K562 (cell line): ENCODE data around the gene SLC5A5. TPM values are rescaled to one million over a fixed set of nuclear protein-coding genes. Genes with fewer than 3 reads are reported as not detected.

Source experiments
- ATAC-seq: fragments of 200-7000 bp; cut with Tn5 transposase; 3 replicates; pipeline ENCODE4 v1.9.1; 2020; ENCODE audit warnings: moderate library complexity
- BruUV-seq: library from RNA; stranded (reverse); fragments of 400-500 nt; replicated peaks from 2 replicates; lab custom pipeline; 2021; lab: Mats Ljungman, UMichigan
- CTCF ChIA-PET: fragments of 300-600 bp; formaldehyde crosslinking; extraction: SDS; loops from one replicate; lab custom pipeline; 2021; ENCODE audit warnings: low intra/inter-chr PET ratio; lab: Yijun Ruan, JAX
- POLR2A ChIA-PET: fragments of 300-600, 350-650 bp; sonication (Branson Sonifier 250); formaldehyde crosslinking; extraction: SDS; loops from one replicate; lab custom pipeline; 2021; ENCODE audit warnings: antibody characterized with exemption, inconsistent platforms; lab: Yijun Ruan, JAX
- DNase-seq, 4 experiments: peaks; one replicate each; pipeline versions ENCODE4 v3.0.0 to v3.0.0-alpha.2; 2011 to 2018; ENCODE audit warnings: low spot score in 3 of 4, mixed read lengths in 3 of 4; ENCODE audit errors: extremely low read depth in 1 of 4
- FAIRE-seq: peaks from 2 replicates; lab custom pipeline; 2011; peaks lifted over from hg19 to GRCh38; lab: Jason Lieb, UNC
- H2AFZ ChIP-seq: 2 replicates; pipeline ENCODE4 v1.6.0; 2011; ENCODE audit warnings: low read depth, low read length, control low read depth, inconsistent platforms
- H3K27ac ChIP-seq: fragments of 200-600 bp; 3 replicates; pipeline ENCODE4 v1.8.0; 2011; ENCODE audit warnings: low read depth, mild to moderate bottlenecking, control low read depth, inconsistent platforms, low read length, moderate library complexity, mixed read lengths; ENCODE audit errors: extremely low read depth
- H3K27me3 ChIP-seq, 2 experiments: fragments of 300-600 bp in 1 of 2; 2 replicates in 1 of 2; 3 replicates in 1 of 2; pipeline versions ENCODE4 v1.6.0 to v1.8.0; 2011; ENCODE audit warnings: inconsistent platforms in 2 of 2, low read length in 2 of 2, mild to moderate bottlenecking in 1 of 2, mixed read lengths in 1 of 2, moderate library complexity in 1 of 2; ENCODE audit not compliant: control insufficient read depth in 2 of 2, insufficient read depth in 2 of 2
- H3K36me3 ChIP-seq: fragments of 300-600 bp; 3 replicates; pipeline ENCODE4 v1.8.0; 2011; ENCODE audit warnings: mild to moderate bottlenecking, low read length, inconsistent platforms; ENCODE audit not compliant: control insufficient read depth, insufficient read depth
- H3K4me1 ChIP-seq, 2 experiments: fragments of 200-600 bp in 1 of 2; replicated peaks in 1 of 2; 2 replicates in 1 of 2; 3 replicates in 1 of 2; pipeline versions ENCODE4 v1.5.1 to v1.8.0; 2011; ENCODE audit warnings: inconsistent platforms in 2 of 2, low read length in 2 of 2, mild to moderate bottlenecking in 1 of 2, mixed read lengths in 1 of 2, moderate library complexity in 1 of 2; ENCODE audit not compliant: control insufficient read depth in 2 of 2, insufficient read depth in 2 of 2
- H3K4me2 ChIP-seq: 2 replicates; pipeline ENCODE4 v1.6.1; 2011; ENCODE audit warnings: low read length, control low read depth, inconsistent platforms, mixed read lengths; ENCODE audit not compliant: insufficient read depth
- H3K4me3 ChIP-seq: fragments of 200-600 bp; sonication (generic), shearing (Covaris generic); 2 replicates; pipeline ENCODE4 v1.5.1; 2016; ENCODE audit warnings: control low read depth, inconsistent platforms
- H3K79me2 ChIP-seq: fragments of 200-600 bp; 3 replicates; pipeline ENCODE4 v1.8.0; 2011; ENCODE audit warnings: low read length, inconsistent platforms; ENCODE audit not compliant: control insufficient read depth, insufficient read depth
- H3K9ac ChIP-seq, 2 experiments: 2 replicates each; pipeline versions ENCODE4 v1.6.0 to v1.6.1; 2011; ENCODE audit warnings: low read depth in 2 of 2, low read length in 2 of 2, control low read depth in 1 of 2, inconsistent platforms in 1 of 2, mild to moderate bottlenecking in 1 of 2, mixed read lengths in 1 of 2; ENCODE audit not compliant: insufficient read depth in 1 of 2
- H3K9me1 ChIP-seq: one replicate; pipeline ENCODE4 v1.6.0; 2011; ENCODE audit warnings: inconsistent platforms, mild to moderate bottlenecking, low read length, moderate library complexity; ENCODE audit not compliant: control insufficient read depth, insufficient read depth
- H3K9me3 ChIP-seq: replicated peaks from 2 replicates; pipeline ENCODE4 v1.5.1; 2011; ENCODE audit warnings: low read depth, low read length, inconsistent platforms; ENCODE audit not compliant: control insufficient read depth, insufficient read depth
- H4K20me1 ChIP-seq: replicated peaks from 2 replicates; pipeline ENCODE4 v1.6.1; 2011; ENCODE audit warnings: low read length, inconsistent platforms, mixed read lengths; ENCODE audit not compliant: control insufficient read depth, insufficient read depth
- BDP1 ChIP-seq: IDR thresholded peaks from 3 replicates; pipeline ENCODE4 v1.6.1; 2011; ENCODE audit not compliant: insufficient read length, insufficient read depth
- BRD4 ChIP-seq: fragments of 200-600 bp; sonication (generic); IDR thresholded peaks from 2 replicates; pipeline ENCODE4 v1.6.1; 2017; ENCODE audit warnings: inconsistent platforms
- CGGBP1 ChIP-seq: fragments of 250-450 bp; sonication (Bioruptor Pico); IDR thresholded peaks from 2 replicates; pipeline ENCODE4 v1.9.0; 2021; ENCODE audit warnings: mild to moderate bottlenecking
- FOXA1 ChIP-seq: fragments of 450-650 bp; IDR thresholded peaks from 2 replicates; pipeline ENCODE4 v1.6.1; 2016; ENCODE audit warnings: mild to moderate bottlenecking, borderline replicate concordance
- GATAD2B ChIP-seq: fragments of 450-650 bp; IDR thresholded peaks from 2 replicates; pipeline ENCODE4 v1.6.1; 2017; ENCODE audit warnings: mild to moderate bottlenecking, borderline replicate concordance
- HDGF ChIP-seq: fragments of 450-650 bp; IDR thresholded peaks from 2 replicates; pipeline ENCODE4 v1.6.1; 2016
- JUN ChIP-seq, 2 experiments: sonication (generic) in 1 of 2; formaldehyde crosslinking in 1 of 2; IDR thresholded peaks; 2 replicates each; pipeline versions ENCODE4 v1.6.1 to v1.8.0; 2012 to 2022; ENCODE audit warnings: borderline replicate concordance in 2 of 2, mild to moderate bottlenecking in 2 of 2, improper control_type of control experiment in 1 of 2, low read depth in 1 of 2, low read length in 1 of 2, missing genetic modification reagents in 1 of 2
- KHSRP ChIP-seq: fragments of 450-650 bp; IDR thresholded peaks from 2 replicates; pipeline ENCODE4 v1.6.1; 2017
- L3MBTL2 ChIP-seq: fragments of 450-650 bp; IDR thresholded peaks from 2 replicates; pipeline ENCODE4 v1.6.1; 2016; ENCODE audit warnings: mild to moderate bottlenecking, moderate library complexity
- MBD2 ChIP-seq: sonication (generic); IDR thresholded peaks from 2 replicates; pipeline ENCODE4 v1.6.1; 2016; ENCODE audit warnings: low read depth, borderline replicate concordance
- MCM7 ChIP-seq, 2 experiments: fragments of 450-650 bp; IDR thresholded peaks; 2 replicates each; pipeline ENCODE4 v1.6.1; 2016 to 2018
- NBN ChIP-seq: fragments of 450-650 bp; IDR thresholded peaks from 2 replicates; pipeline ENCODE4 v1.6.1; 2016; ENCODE audit warnings: low read depth, mild to moderate bottlenecking
- SMAD4 ChIP-seq: fragments of 250-450 bp; sonication (Bioruptor Pico); conservative IDR thresholded peaks from 2 replicates; pipeline ENCODE4 v1.8.0; 2021; ENCODE audit warnings: inconsistent platforms, mild to moderate bottlenecking, moderate library complexity
- SOX6 ChIP-seq: fragments of 450-650 bp; IDR thresholded peaks from 2 replicates; pipeline ENCODE4 v1.6.1; 2014; ENCODE audit warnings: mild to moderate bottlenecking
- TAF1 ChIP-seq: IDR thresholded peaks from 2 replicates; pipeline ENCODE4 v1.6.1; 2011; ENCODE audit warnings: mild to moderate bottlenecking, low read length, moderate library complexity; ENCODE audit not compliant: insufficient read depth, control insufficient read depth, severe bottlenecking; ENCODE audit errors: extremely low read depth
- ZBTB49 ChIP-seq: sonication (generic); formaldehyde crosslinking; IDR thresholded peaks from 2 replicates; pipeline ENCODE4 v1.8.0; 2022; ENCODE audit warnings: missing genetic modification reagents, mild to moderate bottlenecking, borderline replicate concordance
- ZNF133 ChIP-seq: fragments of 250-450 bp; sonication (Bioruptor Pico); IDR thresholded peaks from 2 replicates; pipeline ENCODE4 v1.4.0; 2020; ENCODE audit warnings: mild to moderate bottlenecking
- ZNF253 ChIP-seq: fragments of 250-450 bp; sonication (Bioruptor Pico); conservative IDR thresholded peaks from 2 replicates; pipeline ENCODE4 v1.6.1; 2021; ENCODE audit warnings: mild to moderate bottlenecking
- ZNF511 ChIP-seq: sonication (generic); formaldehyde crosslinking; IDR thresholded peaks from 2 replicates; pipeline ENCODE4 v1.8.0; 2022; ENCODE audit warnings: mild to moderate bottlenecking, missing genetic modification reagents
- WGBS: fragments of 100-300 bp; shearing (Covaris generic); methylation state at CpG from one replicate; pipeline ENCODE4 v1.1.6; 2016; ENCODE audit warnings: low coverage, mixed read lengths; ENCODE audit not compliant: insufficient coverage; ENCODE audit errors: missing lambda C conversion rate; 5-methylcytosine and 5-hydroxymethylcytosine counted together
- in situ Hi-C: fragments of 300-500 bp; cut with MboI; formaldehyde crosslinking; loops from 4 replicates; pipeline ENCODE4 v1.15.0; 2018; ENCODE audit warnings: inconsistent platforms, mixed read lengths
- intact Hi-C: fragments of 100-400 bp; cut with micrococcal nuclease; formaldehyde crosslinking; loops from 2 replicates; pipeline ENCODE4 v1.14.2; 2022
- polyA plus RNA-seq, 8 experiments: library from polyadenylated mRNA; depleted of rRNA in 4 of 8; stranded (reverse) in 5 of 8; unstranded in 3 of 8; fragments of >200 nt; fragmentation: Nextera tagmentation in 2 of 8; fragmentation: Illumina TruSeq in 1 of 8; extraction: Ambion mirVana in 2 of 8; extraction: Trizol in 1 of 8; gene quantifications; 2 replicates each; pipeline versions ENCODE4 v1.2.1 to v1.2.3, GENCODE V29; 2011 to 2014; ENCODE audit warnings: inconsistent platforms in 1 of 8, missing spikeins in 1 of 8
- total RNA-seq, 7 experiments: library from RNA; depleted of rRNA in 6 of 7; stranded (reverse); fragments of >200 nt in 6 of 7; fragmentation: Illumina TruSeq in 2 of 7; extraction: Trizol in 2 of 7; gene quantifications; 2 replicates each; pipeline versions ENCODE4 v1.2.1 to v1.2.3, GENCODE V29; 2011 to 2021; ENCODE audit warnings: low replicate concordance in 1 of 7

The SLC5A5 gene
- total and polyA plus RNA-seq, 9 of the 15 experiments (the other 6 are each of a cell fraction or from before 2014, with no cell fraction given), result 0.10 to 0.73 (median 0.23) TPM

- ATAC-seq (peak; percentile 99), FAIRE-seq (peak; percentile 96), DNase-seq (peak; percentile 93 to 96 (median 96))
- Histone ChIP-seq H3K9ac (peak within 1 kb of the TSS; percentile 93 to 99), H2AFZ (peak within 1 kb of the TSS; percentile 97), H3K36me3 (peaks cover 11% of the 10 kb centered on the region; the same call in 1 of the 3 replicates), H3K4me1 (peaks cover 12 to 18% of the 10 kb centered on the region in 2 experiments; a peak in 4 of 5 replicates), H3K9me3 (no peaks in the 10 kb centered on the region), H3K4me3 (peak within 1 kb of the TSS; percentile 89), H4K20me1 (no peaks in the 10 kb centered on the region), H3K79me2 (peaks cover 24% of the 10 kb centered on the region), H3K9me1 (no peaks in the 10 kb centered on the region), H3K27ac (peak within 1 kb of the TSS; percentile 95), H3K27me3 (no peaks in the 10 kb centered on the region), H3K4me2 (peak within 1 kb of the TSS; percentile 89)
- POLR2A ChIA-PET, result interaction anchor here (0.6 to 3.9 kb wide), 19 partner anchors 10 to 359 kb away, joined by 3 to 51 read pairs (median 4); partner anchors contain the start of genes JUND, RPL18A and SLC5A5
- no TSS peak for BruUV-seq
- CTCF ChIA-PET, result interaction anchor here (0.6 to 2.8 kb wide), 4 partner anchors 62 to 437 kb away, joined by 4 to 31 read pairs (median 10); partner anchors contain the start of gene RPL18A
- in situ Hi-C loops (no loop called here), intact Hi-C loops (loop anchor here (1.0 kb wide), 3 partner anchors 62 to 77 kb away; partner anchors contain the start of gene RPL18A)
- WGBS, result under 1% methylated on average over 55 of the region's 64 CpGs
- TF ChIP-seq L3MBTL2 (peak; percentile 80), ZNF133 (peak; percentile 61; the same call in 1 of the 2 replicates), SMAD4 (CRISPR knock-in tag) (peak; percentile 94), CGGBP1 (CRISPR knock-in tag) (no peak), ZBTB49 (CRISPR knock-in tag) (no peak), KHSRP (peak; percentile 98), TAF1 (peak; percentile 66), MBD2 (no peak; the same call in 1 of the 2 replicates), BRD4 (no peak), HDGF (no peak), NBN (peak; percentile 99), JUN (IDR thresholded peaks at IDR 0.05; ENCODE audit: borderline replicate concordance, low read depth, low read length) (peak; percentile 47), JUN (CRISPR knock-in tag; IDR thresholded peaks at IDR 0.05; ENCODE audit: borderline replicate concordance) (no peak), FOXA1 (no peak), ZNF511 (CRISPR knock-in tag) (peak; percentile 46; the same call in 1 of the 2 replicates), MCM7 (IDR thresholded peaks at IDR 0.05) (no peak), GATAD2B (no peak), BDP1 (no peak), SOX6 (peak; percentile 52; the same call in 1 of the 2 replicates), ZNF253 (CRISPR knock-in tag) (no peak)
These were observed 61.0 kb downstream of the SLC5A5 start, which contains the start of gene CCDC124 for GRCh38 chr19:17932485-17933338. Gene CCDC124, plus strand, starts transcription at chr19:17933015. Its CDS starts 3,406 bp downstream, at chr19:17936421.
